CMK (cell line): ENCODE results near the gene KRTAP22-2.

Source experiments
- DNase-seq: peaks from one replicate; pipeline ENCODE4 v3.0.0-alpha.2; 2010; ENCODE audit warnings: low read depth

KRTAP22-2 gene

DNA sequence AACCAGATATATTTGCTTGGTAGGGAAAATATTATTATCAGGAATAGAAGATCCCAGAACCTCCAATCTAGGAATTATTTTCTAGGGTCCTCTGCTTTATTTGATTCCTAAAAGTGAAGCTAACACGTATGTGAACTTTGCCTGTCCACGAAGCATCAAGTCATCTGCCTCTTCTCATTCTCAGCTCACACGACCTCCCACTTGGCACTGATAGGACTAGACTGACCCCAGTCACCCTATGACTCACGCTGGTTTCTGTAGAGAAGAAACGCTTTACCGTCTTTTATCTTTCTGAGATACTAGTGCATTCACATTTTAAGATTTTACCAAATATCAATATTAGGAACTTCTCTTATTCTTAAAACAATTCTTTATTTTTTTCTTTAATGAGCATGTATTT lies 27.1 kb downstream of the KRTAP22-2 start:
- no peak for DNase-seq

DNA sequence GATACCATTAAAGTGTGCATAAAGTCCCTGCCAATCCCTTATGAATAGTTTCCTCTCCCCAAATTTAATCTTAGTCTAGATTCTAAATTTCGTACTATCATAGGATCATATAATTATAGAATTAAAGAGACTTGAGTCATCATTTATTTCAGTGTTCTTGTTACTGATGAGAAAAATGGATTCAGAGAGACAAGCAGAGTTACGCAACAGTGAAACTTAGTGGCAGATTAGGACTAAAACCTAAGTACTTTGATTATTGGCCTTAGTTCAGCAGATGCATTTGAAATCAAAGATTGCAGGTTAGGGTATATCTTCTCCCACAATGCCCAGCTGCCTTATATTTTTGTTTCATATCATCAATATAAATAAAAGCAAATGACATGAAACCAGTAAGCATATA lies 28.2 kb downstream of the KRTAP22-2 start:
- DNase-seq, result no peak

DNA sequence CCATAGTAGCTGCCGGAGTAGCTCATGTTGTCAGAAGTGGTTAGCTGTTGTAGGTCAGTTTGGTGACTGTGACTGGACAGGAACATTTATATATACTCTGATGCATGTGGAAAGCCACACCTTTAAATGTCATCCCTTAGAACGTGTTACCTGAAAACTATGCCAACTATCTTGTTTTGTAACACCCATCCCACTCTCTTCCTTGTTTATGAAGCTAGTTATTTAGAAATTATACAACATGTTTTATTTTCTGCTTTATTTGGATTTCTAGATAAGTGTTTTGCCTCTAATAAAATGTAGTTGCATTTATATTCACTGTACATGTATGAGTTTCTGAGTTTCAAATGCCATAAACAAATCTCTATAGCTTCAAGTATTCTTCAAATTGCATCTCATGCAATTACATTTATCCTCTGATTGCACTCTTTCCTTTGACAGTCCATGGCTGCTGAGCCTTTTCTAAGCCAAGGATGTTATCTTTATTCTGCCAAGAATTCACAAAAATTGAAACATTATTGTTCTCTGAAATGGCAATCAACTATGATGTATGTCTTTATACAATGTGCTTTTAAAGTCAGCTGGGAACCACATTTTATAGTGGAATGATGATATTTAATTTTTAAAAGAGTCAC lies 28.8 kb downstream of the KRTAP22-2 start, which contains the start of gene KRTAP19-7:
TSS of gene KRTAP19-7 (minus strand) at position 51 of the 632 bp plus-strand sequence. CDS start at position 26, 25 bp downstream.
- DNase-seq, result no peak

DNA sequence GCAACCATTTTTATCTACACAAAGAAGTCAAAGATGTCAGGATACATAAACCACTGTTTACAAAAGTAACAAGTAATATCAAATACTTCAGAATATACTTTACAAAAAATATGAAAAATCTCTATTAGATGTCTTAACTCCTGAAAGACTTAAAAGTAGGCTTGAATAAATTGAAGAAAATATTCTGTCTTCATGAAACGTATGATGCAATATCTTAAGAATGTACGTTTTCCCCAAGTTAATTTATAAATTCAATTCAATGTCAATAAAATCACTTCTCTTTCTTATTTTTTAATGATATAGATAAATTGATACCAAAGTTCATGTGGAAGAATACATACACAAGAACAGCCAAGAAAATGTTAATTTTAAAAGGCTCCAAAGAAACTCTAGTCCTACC lies 35.1 kb downstream of the KRTAP22-2 start:
- DNase-seq, result no peak

DNA sequence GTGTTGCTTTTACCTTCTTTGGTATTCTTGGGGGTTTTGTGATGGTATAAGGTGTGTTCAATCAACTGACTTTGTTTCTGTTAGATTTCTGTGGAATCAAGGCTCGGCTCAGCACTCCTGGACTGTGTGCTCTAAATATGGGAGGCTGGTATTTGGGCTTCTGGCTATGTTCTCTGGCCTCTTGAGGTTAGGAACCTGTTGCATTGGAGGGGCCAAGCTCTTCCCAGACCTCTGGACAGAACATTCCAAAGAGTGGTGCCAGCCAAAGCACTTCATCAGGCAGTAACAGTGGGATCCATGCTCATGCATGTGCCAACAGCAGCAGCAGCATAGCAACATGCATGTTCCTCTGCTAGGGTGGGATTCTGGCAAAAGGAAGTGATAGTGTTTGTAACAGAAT lies 37.4 kb downstream of the KRTAP22-2 start:
- no peak for DNase-seq

DNA sequence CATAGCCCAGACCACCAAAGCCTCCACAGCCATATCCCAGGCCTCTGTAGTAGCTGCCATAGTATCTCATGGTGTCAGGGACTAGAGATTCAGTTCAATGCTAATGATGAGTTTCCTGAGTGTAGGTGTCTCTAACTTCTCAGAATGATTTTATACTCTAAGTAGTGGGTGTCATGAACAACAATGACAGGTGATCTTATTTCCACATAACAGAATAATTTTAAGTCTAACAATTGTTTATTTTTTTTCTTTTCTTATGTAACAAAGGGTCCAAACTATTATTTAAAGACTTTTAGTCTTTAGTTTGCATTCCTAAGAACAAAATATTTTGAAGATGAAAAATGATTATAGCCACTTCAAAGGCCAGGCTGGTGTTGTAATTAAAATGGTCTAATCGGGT lies 48.4 kb downstream of the KRTAP22-2 start, which contains the start of gene KRTAP19-6:
TSS of gene KRTAP19-6 (minus strand) at position 101 of the 400 bp plus-strand sequence. CDS start at position 70, 31 bp downstream.
- no peak for DNase-seq
